ENCODE data around the gene TACR2.

TACR2 gene

DNA sequence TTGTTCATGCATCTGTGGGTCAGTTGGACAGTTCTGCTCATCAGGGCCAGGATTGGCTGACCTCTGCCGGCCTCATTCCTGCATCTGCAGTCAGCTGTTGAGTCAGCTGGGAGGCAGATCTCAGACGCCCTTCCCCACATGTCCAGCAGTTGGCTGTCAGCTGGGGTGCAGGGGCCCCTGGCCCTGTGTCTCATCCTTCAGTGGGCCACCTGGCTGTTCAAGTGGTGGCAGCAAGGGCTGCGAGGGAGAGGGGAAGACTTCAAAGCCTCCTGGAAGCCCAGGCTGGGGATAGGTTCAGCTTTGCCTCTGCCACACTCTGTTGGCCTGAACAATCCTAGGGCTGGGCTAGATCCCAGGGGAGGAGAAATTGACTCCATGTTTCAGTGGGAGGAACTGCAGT, 33.2 kb downstream of the TACR2 start:
- TF ChIP-seq, protein P1, sequence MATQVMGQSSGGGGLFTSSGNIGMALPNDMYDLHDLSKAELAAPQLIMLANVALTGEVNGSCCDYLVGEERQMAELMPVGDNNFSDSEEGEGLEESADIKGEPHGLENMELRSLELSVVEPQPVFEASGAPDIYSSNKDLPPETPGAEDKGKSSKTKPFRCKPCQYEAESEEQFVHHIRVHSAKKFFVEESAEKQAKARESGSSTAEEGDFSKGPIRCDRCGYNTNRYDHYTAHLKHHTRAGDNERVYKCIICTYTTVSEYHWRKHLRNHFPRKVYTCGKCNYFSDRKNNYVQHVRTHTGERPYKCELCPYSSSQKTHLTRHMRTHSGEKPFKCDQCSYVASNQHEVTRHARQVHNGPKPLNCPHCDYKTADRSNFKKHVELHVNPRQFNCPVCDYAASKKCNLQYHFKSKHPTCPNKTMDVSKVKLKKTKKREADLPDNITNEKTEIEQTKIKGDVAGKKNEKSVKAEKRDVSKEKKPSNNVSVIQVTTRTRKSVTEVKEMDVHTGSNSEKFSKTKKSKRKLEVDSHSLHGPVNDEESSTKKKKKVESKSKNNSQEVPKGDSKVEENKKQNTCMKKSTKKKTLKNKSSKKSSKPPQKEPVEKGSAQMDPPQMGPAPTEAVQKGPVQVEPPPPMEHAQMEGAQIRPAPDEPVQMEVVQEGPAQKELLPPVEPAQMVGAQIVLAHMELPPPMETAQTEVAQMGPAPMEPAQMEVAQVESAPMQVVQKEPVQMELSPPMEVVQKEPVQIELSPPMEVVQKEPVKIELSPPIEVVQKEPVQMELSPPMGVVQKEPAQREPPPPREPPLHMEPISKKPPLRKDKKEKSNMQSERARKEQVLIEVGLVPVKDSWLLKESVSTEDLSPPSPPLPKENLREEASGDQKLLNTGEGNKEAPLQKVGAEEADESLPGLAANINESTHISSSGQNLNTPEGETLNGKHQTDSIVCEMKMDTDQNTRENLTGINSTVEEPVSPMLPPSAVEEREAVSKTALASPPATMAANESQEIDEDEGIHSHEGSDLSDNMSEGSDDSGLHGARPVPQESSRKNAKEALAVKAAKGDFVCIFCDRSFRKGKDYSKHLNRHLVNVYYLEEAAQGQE (IDR thresholded peaks at IDR 0.05; ENCODE audit: insufficient read depth in 1 of 2, low read depth in 2 of 2, low read length in 2 of 2): no peak
- no peak for TF ChIP-seq TAF1 (IDR thresholded peaks at IDR 0.05; ENCODE audit: borderline replicate concordance, insufficient read depth, low read length)
- no peak for TF ChIP-seq SIN3A (IDR thresholded peaks at IDR 0.05; ENCODE audit: borderline replicate concordance, insufficient read depth, low read length)
- no peak for TF ChIP-seq POLR2AphosphoS5 (IDR thresholded peaks at IDR 0.05; ENCODE audit: low read depth, low read length)
- no peak for TF ChIP-seq FOXP2 (optimal IDR thresholded peaks at IDR 0.05; ENCODE audit: borderline replicate concordance, extremely low read depth, extremely low read length, insufficient read depth)

DNA sequence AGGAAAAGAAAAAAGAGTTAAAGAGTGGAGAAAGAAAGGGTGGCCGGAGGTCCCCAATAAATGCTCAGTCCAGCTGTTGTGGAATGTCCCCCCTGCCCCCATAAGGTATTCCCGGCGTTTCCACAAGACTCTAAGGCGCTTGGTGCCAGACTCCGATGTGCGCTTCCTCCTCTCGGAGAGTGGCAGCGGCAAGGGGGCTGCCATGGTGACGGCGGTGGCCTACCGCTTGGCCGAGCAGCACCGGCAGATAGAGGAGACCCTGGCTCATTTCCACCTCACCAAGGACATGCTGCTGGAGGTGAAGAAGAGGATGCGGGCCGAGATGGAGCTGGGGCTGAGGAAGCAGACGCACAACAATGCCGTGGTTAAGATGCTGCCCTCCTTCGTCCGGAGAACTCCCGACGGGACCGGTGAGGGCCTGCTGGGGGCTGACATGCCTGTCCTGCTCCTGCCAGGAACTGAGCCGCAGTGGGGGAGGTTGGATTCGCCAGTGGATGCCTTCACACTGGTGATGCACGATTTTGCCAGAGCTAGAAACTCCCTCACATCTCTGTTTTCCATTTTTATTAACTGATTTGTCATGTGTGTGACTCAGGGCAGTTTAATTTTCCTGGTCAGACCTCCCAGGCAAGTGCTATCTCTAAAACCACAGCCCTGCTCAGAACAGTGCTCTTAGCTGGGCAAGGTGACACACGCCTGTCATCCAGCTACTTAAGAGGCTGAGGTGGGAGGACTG, 34.2 kb downstream of the TACR2 start:
- no peak for TF ChIP-seq FOXP2 (optimal IDR thresholded peaks at IDR 0.05; ENCODE audit: borderline replicate concordance, extremely low read depth, extremely low read length, insufficient read depth)
- TF ChIP-seq, protein P1 (IDR thresholded peaks at IDR 0.05; ENCODE audit: insufficient read depth in 1 of 2, low read depth in 2 of 2, low read length in 2 of 2): no peak
- TF ChIP-seq SIN3A (IDR thresholded peaks at IDR 0.05; ENCODE audit: borderline replicate concordance, insufficient read depth, low read length): no peak
- no peak for TF ChIP-seq POLR2AphosphoS5 (IDR thresholded peaks at IDR 0.05; ENCODE audit: low read depth, low read length)
- no peak for TF ChIP-seq TAF1 (IDR thresholded peaks at IDR 0.05; ENCODE audit: borderline replicate concordance, insufficient read depth, low read length)

DNA sequence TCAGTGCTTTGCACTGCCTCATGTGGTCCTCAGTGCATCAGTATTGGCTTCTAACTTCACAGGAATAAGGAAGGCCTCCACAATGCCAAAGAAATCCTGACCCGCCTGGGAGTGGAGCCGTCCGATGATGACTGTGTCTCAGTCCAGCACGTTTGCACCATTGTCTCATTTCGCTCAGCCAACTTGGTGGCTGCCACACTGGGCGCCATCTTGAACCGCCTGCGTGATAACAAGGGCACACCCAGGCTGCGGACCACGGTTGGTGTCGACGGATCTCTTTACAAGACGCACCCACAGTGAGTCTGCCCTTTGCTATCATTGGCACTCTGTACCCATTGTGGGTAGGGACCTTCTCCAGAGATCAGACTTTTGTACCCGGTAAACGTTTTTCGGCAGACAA, 36.9 kb downstream of the TACR2 start:
- TF ChIP-seq FOXP2 (optimal IDR thresholded peaks at IDR 0.05; ENCODE audit: borderline replicate concordance, extremely low read depth, extremely low read length, insufficient read depth) (no peak), POLR2AphosphoS5 (IDR thresholded peaks at IDR 0.05; ENCODE audit: low read depth, low read length) (no peak), TAF1 (IDR thresholded peaks at IDR 0.05; ENCODE audit: borderline replicate concordance, insufficient read depth, low read length) (no peak), SIN3A (IDR thresholded peaks at IDR 0.05; ENCODE audit: borderline replicate concordance, insufficient read depth, low read length) (no peak)
- TF ChIP-seq, protein P1 (IDR thresholded peaks at IDR 0.05; ENCODE audit: insufficient read depth in 1 of 2, low read depth in 2 of 2, low read length in 2 of 2): no peak

DNA sequence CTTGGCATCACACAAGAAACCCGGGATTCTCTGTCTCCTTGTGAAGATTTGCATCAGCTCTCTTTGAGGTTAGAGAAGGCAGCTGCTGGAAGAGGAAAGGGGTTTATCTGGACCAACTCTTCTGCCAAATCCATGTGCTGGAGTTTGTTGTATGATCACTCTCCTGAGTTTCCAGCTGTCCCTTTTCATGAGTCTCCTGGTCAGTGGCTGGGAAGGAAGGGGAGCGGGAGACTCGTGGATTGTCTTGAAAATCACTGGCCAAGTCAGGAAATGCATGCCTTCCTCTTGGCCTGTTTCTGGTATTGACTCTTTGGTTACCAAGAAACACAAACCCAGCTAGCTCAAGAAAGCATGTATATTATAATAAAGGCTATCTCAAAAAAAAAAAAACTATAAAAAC, 38.8 kb downstream of the TACR2 start:
- TF ChIP-seq POLR2AphosphoS5 (IDR thresholded peaks at IDR 0.05; ENCODE audit: low read depth, low read length): no peak
- TF ChIP-seq TAF1 (IDR thresholded peaks at IDR 0.05; ENCODE audit: borderline replicate concordance, insufficient read depth, low read length): no peak
- TF ChIP-seq, protein P1 (IDR thresholded peaks at IDR 0.05; ENCODE audit: insufficient read depth in 1 of 2, low read depth in 2 of 2, low read length in 2 of 2): no peak
- no peak for TF ChIP-seq FOXP2 (optimal IDR thresholded peaks at IDR 0.05; ENCODE audit: borderline replicate concordance, extremely low read depth, extremely low read length, insufficient read depth)
- TF ChIP-seq SIN3A (IDR thresholded peaks at IDR 0.05; ENCODE audit: borderline replicate concordance, insufficient read depth, low read length): no peak

Measured in PFSK-1 (cell line).